Duodenal mucosa (tissue), 2 donors: ENCODE results near the gene C1QTNF6.

Experiments
- H3K27ac ChIP-seq: one replicate; pipeline ENCODE4 v1.7.0; 2013; ENCODE audit warnings: low read depth, low read length
- H3K27me3 ChIP-seq, 2 donors: one replicate each; pipeline ENCODE4 v1.7.0; 2013; ENCODE audit warnings: low read length in 2 of 2, control low read depth in 1 of 2; ENCODE audit not compliant: insufficient read depth in 2 of 2, control insufficient read depth in 1 of 2
- H3K36me3 ChIP-seq, 2 donors: one replicate each; pipeline ENCODE4 v1.7.0; 2013; ENCODE audit warnings: low read length in 2 of 2, control low read depth in 1 of 2; ENCODE audit not compliant: insufficient read depth in 2 of 2, control insufficient read depth in 1 of 2
- H3K4me1 ChIP-seq, 2 donors: one replicate each; pipeline ENCODE4 v1.7.0; 2013; ENCODE audit warnings: low read length in 2 of 2, control low read depth in 1 of 2; ENCODE audit not compliant: insufficient read depth in 2 of 2, control insufficient read depth in 1 of 2
- H3K4me3 ChIP-seq, 2 donors: one replicate each; pipeline ENCODE4 v1.7.0; 2013; ENCODE audit warnings: low read length in 2 of 2, low read depth in 1 of 2
- H3K9ac ChIP-seq, 2 donors: one replicate each; pipeline ENCODE4 v1.7.0; 2013; ENCODE audit warnings: low read length in 2 of 2, low read depth in 1 of 2
- H3K9me3 ChIP-seq, 2 donors: one replicate each; pipeline ENCODE4 v1.7.0; 2013; ENCODE audit warnings: low read length in 2 of 2, control low read depth in 1 of 2; ENCODE audit not compliant: control insufficient read depth in 1 of 2

Gene C1QTNF6

DNA sequence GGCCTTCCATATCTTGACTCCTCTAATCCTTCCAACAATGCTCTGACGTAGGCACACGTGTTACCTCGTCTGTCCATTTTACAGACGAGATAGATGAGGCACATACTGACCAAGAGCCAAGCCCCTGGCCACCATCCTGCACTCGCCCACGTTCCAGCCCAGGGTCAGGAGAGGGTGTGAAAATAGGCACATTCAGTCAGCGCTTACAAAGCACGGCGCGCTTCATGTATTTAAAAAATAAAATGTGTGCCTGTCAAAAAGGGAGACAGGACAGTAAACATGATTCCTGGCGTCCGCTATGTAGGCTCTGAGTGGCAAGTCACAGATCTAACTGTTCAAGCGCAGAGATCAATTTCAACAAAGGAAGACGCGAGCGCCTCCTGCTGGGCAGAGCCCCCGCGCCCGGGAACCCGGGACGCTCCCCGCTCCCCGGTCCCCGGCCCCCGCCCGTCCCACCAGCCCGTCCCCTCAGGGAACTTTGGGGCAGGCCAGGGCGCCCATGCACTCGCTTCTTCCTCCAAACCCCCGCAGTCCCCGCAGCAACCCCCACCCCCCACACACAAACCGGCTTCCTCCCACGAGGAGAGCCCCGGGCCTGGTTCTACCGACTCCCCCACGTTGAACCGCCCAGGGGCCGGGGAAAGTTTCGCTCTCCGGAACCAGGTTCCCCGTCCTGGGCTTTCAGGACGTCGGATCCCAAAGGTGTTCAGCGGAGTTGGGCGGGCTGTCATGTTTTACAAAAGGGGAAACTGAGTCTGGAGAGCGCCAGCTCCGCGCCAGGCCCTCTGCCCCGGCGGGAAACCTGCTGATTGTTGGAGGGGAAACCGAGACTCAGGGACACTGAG is 10.4 kb upstream of the C1QTNF6 start:
- peaks cover 30 to 35% of the 10 kb centered on the region in 2 donors for H3K4me1 ChIP-seq
- peak overlapping the region; percentile 82 for H3K27ac ChIP-seq
- no peaks in the 10 kb centered on the region for H3K27me3 ChIP-seq
- H3K9ac ChIP-seq = peak overlapping the region; percentile 90 to 99
- H3K4me3 ChIP-seq = peak overlapping the region; percentile 74 to 86
- no peaks in the 10 kb centered on the region for H3K9me3 ChIP-seq
- H3K36me3 ChIP-seq = no peaks in the 10 kb centered on the region

DNA sequence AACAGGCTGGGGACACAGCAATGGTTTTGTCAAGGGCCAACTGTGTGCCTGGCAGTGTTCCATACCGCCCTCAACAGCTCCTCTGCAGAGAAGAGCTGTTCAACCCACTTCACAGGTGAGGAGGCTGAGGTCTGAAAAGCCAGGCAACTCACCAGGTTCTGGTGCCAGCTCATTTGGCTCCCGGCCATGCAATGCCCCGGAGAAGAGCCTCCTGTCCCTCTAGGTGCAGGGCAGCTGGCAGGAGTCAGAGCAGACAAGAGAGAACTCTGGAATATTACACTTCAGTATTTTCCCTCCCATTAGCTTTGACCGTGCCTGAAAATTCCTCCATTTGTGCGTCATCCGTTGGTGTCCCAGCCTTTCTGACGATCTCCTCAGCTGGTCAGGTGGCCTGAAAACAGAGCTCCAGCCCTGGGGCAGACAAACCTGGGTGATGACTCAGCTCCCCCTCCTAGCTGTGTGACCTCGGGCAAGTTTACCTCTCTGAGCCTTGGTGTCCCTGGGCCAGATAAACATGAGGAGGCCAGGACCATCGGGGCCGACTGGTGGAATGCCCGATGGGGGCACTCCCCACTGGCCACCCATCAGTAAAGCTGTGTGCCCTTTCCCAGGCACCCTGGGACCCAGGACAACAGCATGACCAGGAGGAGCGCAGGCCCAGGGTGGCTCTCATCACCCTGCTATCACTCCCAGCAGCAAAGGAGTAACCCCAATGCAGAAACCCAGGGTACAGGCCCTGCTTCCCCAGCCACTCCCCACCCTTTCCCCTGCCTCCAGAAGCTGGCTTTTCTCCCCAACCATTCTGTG is 9.6 kb upstream of the C1QTNF6 start:
- H3K9me3 ChIP-seq = no peaks in the 10 kb centered on the region
- H3K4me3 ChIP-seq = peak overlapping the region; percentile 43 to 74
- no peaks in the 10 kb centered on the region for H3K27me3 ChIP-seq
- peak overlapping the region; percentile 53 for H3K27ac ChIP-seq
- H3K36me3 ChIP-seq = no peaks in the 10 kb centered on the region
- H3K4me1 ChIP-seq = peaks cover 31 to 43% of the 10 kb centered on the region in 2 donors
- peak overlapping the region; percentile 12 to 55 for H3K9ac ChIP-seq

DNA sequence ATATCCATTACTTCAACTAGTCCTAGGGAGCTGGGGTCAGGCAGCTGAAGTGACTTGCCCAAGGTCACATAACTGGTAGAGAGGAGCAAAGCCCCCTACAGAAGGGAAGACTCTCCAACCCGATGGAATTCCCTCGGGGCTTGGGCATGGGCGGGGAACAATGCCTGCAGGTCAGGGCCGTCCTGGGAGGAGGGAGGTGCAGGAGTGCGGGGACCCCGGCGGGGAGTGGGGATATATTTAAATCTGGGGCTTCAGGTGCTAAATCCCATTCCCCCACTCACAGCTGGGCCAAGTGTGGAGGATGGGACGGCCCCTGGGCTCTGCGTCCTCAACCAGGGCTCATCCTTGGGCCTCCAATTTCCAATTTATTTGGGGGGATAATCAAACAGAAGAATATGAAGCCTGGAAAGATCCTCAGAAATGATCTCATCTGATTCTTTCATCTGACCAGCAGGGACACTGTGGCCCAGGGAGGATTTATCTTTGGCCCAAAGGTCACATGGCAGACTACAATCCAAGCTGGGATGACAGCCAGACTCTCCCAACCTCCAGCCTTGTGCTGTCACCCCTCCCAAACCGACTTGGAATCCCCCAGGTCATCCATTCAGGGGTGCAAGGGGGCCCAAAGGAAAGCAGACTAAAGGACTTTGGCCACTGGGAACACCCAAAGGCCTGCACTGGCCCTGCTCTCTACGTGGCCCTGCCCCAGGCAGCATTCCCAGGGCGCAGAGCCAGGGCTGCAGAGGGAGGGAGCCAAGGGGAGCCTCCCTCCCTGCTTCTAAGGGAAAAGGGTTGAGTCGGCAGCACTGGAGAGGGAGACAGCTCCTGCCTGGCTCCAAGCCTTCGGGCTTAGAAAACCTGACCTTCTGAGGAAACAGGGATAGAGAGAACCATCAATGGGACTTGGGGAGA is 8.7 kb upstream of the C1QTNF6 start:
- H3K4me3 ChIP-seq = peak overlapping the region in 1 of 2 donors; percentile 32
- no peaks in the 10 kb centered on the region for H3K27me3 ChIP-seq
- H3K27ac ChIP-seq = peak overlapping the region; percentile 53
- no peaks in the 10 kb centered on the region for H3K36me3 ChIP-seq
- H3K9me3 ChIP-seq = no peaks in the 10 kb centered on the region
- H3K9ac ChIP-seq = peak overlapping the region; percentile 5 to 25
- H3K4me1 ChIP-seq = peaks cover 31 to 43% of the 10 kb centered on the region in 2 donors

DNA sequence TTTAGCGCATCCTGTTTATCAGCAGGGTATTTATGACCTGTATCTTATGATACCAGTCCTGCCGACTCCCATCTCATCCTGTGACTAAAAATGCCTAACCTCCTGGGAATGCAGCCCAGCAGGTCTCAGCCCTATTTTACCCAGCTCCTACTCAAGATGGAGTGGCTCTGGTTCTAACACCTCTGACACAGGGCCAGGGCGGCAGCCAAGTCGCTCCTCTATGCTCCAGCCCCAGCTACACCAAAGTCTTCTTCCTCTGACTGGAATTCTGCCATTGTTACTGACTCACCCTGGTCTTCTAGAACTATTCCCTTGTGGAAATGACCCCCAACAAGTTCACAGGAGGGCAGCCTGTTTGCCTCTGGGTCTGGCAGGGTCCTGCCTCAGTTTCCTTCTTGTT is 7.9 kb upstream of the C1QTNF6 start:
- no peak overlapping the region for H3K9ac ChIP-seq
- no peaks in the 10 kb centered on the region for H3K9me3 ChIP-seq
- H3K36me3 ChIP-seq = no peaks in the 10 kb centered on the region
- no peak overlapping the region for H3K4me3 ChIP-seq
- H3K27ac ChIP-seq = no peak overlapping the region
- H3K4me1 ChIP-seq = peaks cover 31 to 43% of the 10 kb centered on the region in 2 donors
- no peaks in the 10 kb centered on the region for H3K27me3 ChIP-seq

DNA sequence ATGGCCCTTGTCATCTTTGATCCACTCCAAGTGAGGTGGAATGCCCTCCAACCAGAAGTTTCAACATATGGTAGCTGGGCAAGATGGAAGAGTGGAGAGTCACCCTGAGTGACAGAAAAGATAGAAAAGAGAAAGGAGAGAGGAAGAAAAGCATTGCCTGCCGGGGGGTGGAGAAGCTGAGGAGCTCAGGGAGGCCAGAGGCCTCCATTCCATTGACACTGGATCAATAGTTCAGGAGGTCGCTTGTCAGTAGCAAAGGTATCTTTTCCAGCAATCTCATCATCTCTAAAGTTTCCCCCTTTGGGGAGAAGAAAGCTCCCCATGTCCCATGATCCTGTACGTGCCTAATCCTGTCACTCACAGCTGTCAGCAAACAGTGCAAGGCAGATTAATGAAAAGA is 6.7 kb upstream of the C1QTNF6 start:
- H3K9ac ChIP-seq = no peak overlapping the region
- no peak overlapping the region for H3K4me3 ChIP-seq
- H3K36me3 ChIP-seq = no peaks in the 10 kb centered on the region
- no peak overlapping the region for H3K27ac ChIP-seq
- no peaks in the 10 kb centered on the region for H3K9me3 ChIP-seq
- H3K27me3 ChIP-seq = no peaks in the 10 kb centered on the region
- peaks cover 28 to 40% of the 10 kb centered on the region in 2 donors for H3K4me1 ChIP-seq

DNA sequence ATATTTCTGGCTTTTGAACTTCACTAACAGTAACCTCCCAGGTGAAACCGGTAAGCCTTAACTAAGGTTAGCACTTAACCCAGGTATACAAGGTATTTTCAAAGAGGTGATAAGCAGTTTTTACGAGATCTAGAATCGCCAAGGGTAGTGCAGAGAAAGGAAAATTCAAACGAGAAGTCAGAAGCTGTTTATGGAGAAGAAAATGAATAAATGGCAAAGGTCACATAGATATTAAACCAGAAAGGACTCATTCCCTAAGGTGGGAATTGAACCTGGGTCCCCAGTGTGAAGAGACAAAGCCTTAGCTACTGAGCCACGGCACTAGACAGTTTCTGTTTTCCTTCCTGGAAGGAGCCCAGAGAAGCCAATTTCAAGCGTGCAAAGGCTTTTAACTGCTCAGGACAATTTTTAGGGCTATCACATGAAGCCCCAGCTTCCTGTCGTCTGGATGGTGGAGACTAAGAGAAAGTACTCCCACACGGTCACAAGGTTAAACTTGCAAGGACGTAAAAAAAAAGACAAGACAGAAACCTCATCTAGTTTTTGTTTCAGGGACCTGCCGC is 5.7 kb upstream of the C1QTNF6 start:
- Histone ChIP-seq H3K27me3 (no peaks in the 10 kb centered on the region), H3K36me3 (no peaks in the 10 kb centered on the region), H3K4me3 (no peak overlapping the region), H3K27ac (no peak overlapping the region), H3K4me1 (peaks cover 30 to 42% of the 10 kb centered on the region in 2 donors), H3K9ac (no peak overlapping the region), H3K9me3 (no peaks in the 10 kb centered on the region)

DNA sequence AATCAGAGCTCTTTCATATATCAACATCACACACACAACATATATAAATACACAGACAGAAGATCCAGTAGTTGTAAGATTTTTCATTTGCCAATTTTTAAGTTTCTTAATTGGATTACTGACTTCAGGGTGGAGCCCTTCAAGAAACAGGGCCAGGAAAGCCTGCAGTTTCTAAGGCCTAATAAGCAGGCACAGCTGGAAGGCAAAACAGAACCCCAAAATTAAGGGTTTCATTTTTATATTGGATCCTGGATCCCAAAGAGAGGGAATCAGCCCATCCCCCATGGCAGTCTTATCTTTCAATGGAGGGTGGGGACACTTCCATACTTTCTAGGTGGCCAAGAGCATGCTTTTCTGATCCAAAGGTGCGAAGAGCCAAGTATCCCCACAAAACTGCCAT is 4.7 kb upstream of the C1QTNF6 start:
- Histone ChIP-seq H3K36me3 (no peaks in the 10 kb centered on the region), H3K9ac (no peak overlapping the region), H3K27me3 (no peaks in the 10 kb centered on the region), H3K4me1 (peaks cover 34 to 46% of the 10 kb centered on the region in 2 donors), H3K4me3 (no peak overlapping the region), H3K9me3 (no peaks in the 10 kb centered on the region), H3K27ac (no peak overlapping the region)

- no peak overlapping the region for H3K4me3 ChIP-seq
- H3K4me1 ChIP-seq = peaks cover 34 to 46% of the 10 kb centered on the region in 2 donors
Measured at GRCh38 chr22:37192204-37192603, 4.2 kb upstream of the C1QTNF6 start.

DNA sequence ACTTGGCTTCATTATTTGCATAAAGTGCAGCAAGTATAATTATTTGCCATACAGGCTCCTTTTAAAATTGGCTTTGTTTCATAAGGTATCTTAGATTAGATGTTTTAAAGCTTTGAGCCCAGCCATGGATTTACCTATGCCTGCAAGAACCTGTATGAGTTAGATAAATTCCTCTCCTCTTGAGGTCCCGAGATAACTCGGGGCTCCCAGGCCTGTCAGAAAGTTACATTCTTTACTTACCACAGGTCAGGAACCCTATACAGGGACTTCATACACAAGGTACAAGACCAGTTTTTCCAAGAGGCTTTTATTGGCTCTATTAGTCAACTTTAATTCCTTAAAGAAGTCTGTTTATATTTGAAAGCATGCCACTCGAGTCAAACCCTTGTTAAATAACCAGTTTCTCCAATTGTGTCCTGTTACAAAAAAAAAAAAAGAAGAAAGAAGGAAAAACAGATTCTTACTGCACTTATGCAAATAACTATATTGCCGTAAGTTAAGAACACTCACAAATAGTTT is 2.3 kb upstream of the C1QTNF6 start:
- H3K27ac ChIP-seq = no peak overlapping the region
- H3K4me3 ChIP-seq = no peak overlapping the region
- no peaks in the 10 kb centered on the region for H3K27me3 ChIP-seq
- H3K9me3 ChIP-seq = no peaks in the 10 kb centered on the region
- peaks cover 27 to 36% of the 10 kb centered on the region in 2 donors for H3K4me1 ChIP-seq
- no peaks in the 10 kb centered on the region for H3K36me3 ChIP-seq
- H3K9ac ChIP-seq = no peak overlapping the region

More at GRCh38 chr22:37192204-37192603, 4.2 kb upstream of the C1QTNF6 start:
- Histone ChIP-seq H3K27ac (no peak overlapping the region), H3K27me3 (no peaks in the 10 kb centered on the region), H3K9me3 (no peaks in the 10 kb centered on the region), H3K36me3 (no peaks in the 10 kb centered on the region), H3K9ac (no peak overlapping the region)
